Measurements from ENCODE around the gene CNTN3.

- TF ChIP-seq CTCF (conservative IDR thresholded peaks at IDR 0.05; ENCODE audit: low read length) (no peak), EZH2phosphoT487 (IDR thresholded peaks at IDR 0.05; ENCODE audit: borderline replicate concordance, low read depth, low read length) (no peak)
Observed at GRCh38 chr3:74646094-74646493, 31.6 kb upstream of the CNTN3 start.

Measured in OCI-LY7 (cell line).